ENCODE measurements around the gene GDF7. TPM values are rescaled to one million over a fixed set of nuclear protein-coding genes. Genes with fewer than 3 reads are reported as not detected.

The GDF7 gene
- total and polyA plus RNA-seq, 2 of the 4 experiments (the other 2 are of a cell fraction), result under 0.01 to 0.02 TPM

- WGBS, 2 experiments (ENCODE audit: extremely low coverage in 2 of 2, insufficient read length in 1 of 2), result 21% methylated on average over 14 of the region's 26 CpGs; no CpG with 5 or more reads in 1 of the 2 experiments
- Histone ChIP-seq H2AK9ac (replicated peaks; ENCODE audit: low read depth, low read length, poor library complexity) (peak overlapping the region; percentile 86), H3K18ac (ENCODE audit: low read depth, low read length) (no peak overlapping the region), H2AFZ (replicated peaks; ENCODE audit: low read length, poor library complexity) (peak overlapping the region; percentile 79), H3K4ac (ENCODE audit: low read depth, low read length) (peak overlapping the region; percentile 58), H2BK5ac (ENCODE audit: low read depth, low read length, poor library complexity, severe bottlenecking) (no peak overlapping the region), H2AK5ac (ENCODE audit: low read depth, low read length) (peak overlapping the region; percentile 66; the same call in 1 of the 2 replicates), H3K27ac (ENCODE audit: insufficient read depth, low read length) (no peak overlapping the region), H3K4me1 (ENCODE audit: control insufficient read depth, insufficient read depth, low read length) (no peaks in the 10 kb centered on the region), H3K36me3 (ENCODE audit: control insufficient read depth, insufficient read depth, low read length) (peaks cover 35% of the 10 kb centered on the region; the same call in 1 of the 2 replicates), H3K9me3 (ENCODE audit: control insufficient read depth, insufficient read depth, low read length) (no peaks in the 10 kb centered on the region), H2BK20ac (ENCODE audit: low read depth, low read length) (no peak overlapping the region), H3K9me1 (ENCODE audit: insufficient read depth, low read length) (0 out of 2 replicates have a peak, but pooled peaks cover 5% of the 10 kb centered on the region), H3K27me3 (ENCODE audit: control insufficient read depth, insufficient read depth, low read length) (no peaks in the 10 kb centered on the region), H4K91ac (ENCODE audit: insufficient read depth, low read depth, low read length) (no peak overlapping the region), H3K4me3 (ENCODE audit: insufficient read depth, low read depth, low read length) (no peak overlapping the region), H2BK120ac (ENCODE audit: low read depth, low read length) (no peak overlapping the region; the same call in 1 of the 2 replicates), H3K14ac (replicated peaks; ENCODE audit: low read depth, low read length) (no peak overlapping the region), H4K8ac (ENCODE audit: low read depth in 2 of 2, low read length in 2 of 2) (no peak overlapping the region; a peak in 1 of 4 replicates), H3K4me2 (ENCODE audit: low read depth, low read length) (no peak overlapping the region), H3K23ac (ENCODE audit: low read depth, low read length) (no peak overlapping the region), H4K5ac (ENCODE audit: low read depth, low read length) (no peak overlapping the region), H3K56ac (ENCODE audit: extremely low read depth, insufficient read depth, low read length) (no peak overlapping the region), H3K9ac (ENCODE audit: low read depth, low read length) (no peak overlapping the region), H2BK15ac (ENCODE audit: low read depth, low read length) (no peak overlapping the region), H4K20me1 (ENCODE audit: insufficient read depth, low read length) (peaks cover 18% of the 10 kb centered on the region), H3K79me1 (ENCODE audit: low read depth in 1 of 2, low read length in 2 of 2) (peaks cover 0 to 28% of the 10 kb centered on the region in 2 experiments; a peak in 2 of 4 replicates)
- ChIA-PET CTCF (interaction anchor here (0.6 to 2.5 kb wide), 18 partner anchors 9 to 1774 kb away, joined by 3 to 12 read pairs (median 4); partner anchors contain the start of gene RHOB), POLR2A (ENCODE audit: unreplicated experiment) (no interaction called here)
- DNase-seq (peak; percentile 57), ATAC-seq (ENCODE audit: low read depth) (peak; percentile 98)
- intact Hi-C loops (cut with micrococcal nuclease) (loop anchor here (1.0 to 2.0 kb wide), 2 partner anchors 246 to 316 kb away; no protein-coding TSS in a partner anchor), in situ Hi-C loops (cut with MboI; ENCODE audit: low sequenced_read_pairs) (loop anchor here (5.0 kb wide), 1 partner anchor 245 kb away; no protein-coding TSS in a partner anchor), dilution Hi-C loops (cut with HindIII; ENCODE audit: low sequenced_read_pairs, unreplicated experiment) (loop anchor here (25.0 kb wide), 1 partner anchor 255 kb away; no protein-coding TSS in a partner anchor)
- BruUV-seq (replicated peaks), result no TSS peak
- TF ChIP-seq SMC3 (IDR thresholded peaks at IDR 0.05; ENCODE audit: low read depth, low read length) (peak; percentile 92), CEBPB (IDR thresholded peaks at IDR 0.05; ENCODE audit: low read depth, low read length) (no peak), FOS (IDR thresholded peaks at IDR 0.05; ENCODE audit: low read depth, low read length) (no peak), ELK1 (IDR thresholded peaks at IDR 0.05; ENCODE audit: borderline replicate concordance, low read depth, low read length) (no peak), NFE2L2 (IDR thresholded peaks at IDR 0.05; ENCODE audit: low read depth, low read length) (no peak), RCOR1 (IDR thresholded peaks at IDR 0.05; ENCODE audit: insufficient replicate concordance, low read length) (no peak), BHLHE40 (IDR thresholded peaks at IDR 0.05; ENCODE audit: low read depth, low read length) (no peak), MAZ (IDR thresholded peaks at IDR 0.05; ENCODE audit: borderline replicate concordance, low read depth, low read length) (peak; percentile 57; the same call in 1 of the 2 replicates), MXI1 (IDR thresholded peaks at IDR 0.05; ENCODE audit: borderline replicate concordance, low read depth, low read length) (no peak), RFX5 (IDR thresholded peaks at IDR 0.05; ENCODE audit: low read depth, low read length) (no peak), CHD1 (IDR thresholded peaks at IDR 0.05; ENCODE audit: low read depth, low read length) (no peak), MAFK (IDR thresholded peaks at IDR 0.05; ENCODE audit: low read depth, low read length) (no peak), USF2 (IDR thresholded peaks at IDR 0.05; ENCODE audit: low read depth, low read length) (no peak), POLR2A (IDR thresholded peaks at IDR 0.05; ENCODE audit: low read depth, low read length) (peak; percentile 45; the same call in 1 of the 2 replicates), RAD21 (IDR thresholded peaks at IDR 0.05; ENCODE audit: low read length) (peak; percentile 95)
Observed at GRCh38 chr2:20642055-20642971, 24.6 kb upstream of the GDF7 start.

All from IMR-90 (cell line).